ENCODE measurements around the gene GREB1L.
A peak's percentile ranks its signal among the peaks of the same experiment; 100 is the strongest.

GREB1L gene

GRCh38 chr18:21241301-21242048, 557 bp upstream of the GREB1L start:
- H3K4me3 ChIP-seq (ENCODE audit: low read length), result peak overlapping the region; percentile 44
- no peak for DNase-seq (ENCODE audit: low read depth)
- TF ChIP-seq CTCF (conservative IDR thresholded peaks at IDR 0.05; ENCODE audit: low read depth, low read length), result no peak

DNA sequence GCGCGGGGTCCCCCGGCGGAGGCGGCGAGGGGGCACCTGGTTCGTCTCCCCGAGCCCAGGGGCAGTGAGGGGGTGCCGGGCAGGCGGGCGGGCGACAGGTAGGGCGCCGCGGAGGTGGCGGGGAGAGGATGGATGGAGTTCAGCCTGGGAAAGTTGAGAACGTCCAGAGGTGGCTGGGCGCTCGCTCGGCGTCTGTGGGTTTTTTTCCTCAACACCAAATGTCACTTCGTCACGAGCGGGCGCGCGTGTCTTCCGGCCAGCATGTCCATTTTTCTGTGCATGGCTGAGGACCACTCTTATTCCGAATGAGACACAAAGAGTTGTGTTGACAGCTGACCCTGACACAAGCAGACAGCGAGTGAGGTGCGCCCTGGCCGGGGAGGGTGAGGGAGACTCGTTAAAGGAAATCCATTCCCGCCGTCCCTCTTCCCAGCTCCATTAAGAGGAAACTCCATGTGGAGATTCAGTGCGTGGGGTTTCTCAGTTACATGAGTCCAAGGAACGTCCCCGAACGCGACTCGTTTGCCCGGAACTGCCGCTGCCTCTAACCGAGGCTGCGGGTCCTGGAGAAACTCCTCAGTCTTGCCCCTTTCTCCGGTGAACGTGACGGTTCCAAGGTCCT, 859 bp downstream of the GREB1L start:
- no peak for DNase-seq (ENCODE audit: low read depth)
- TF ChIP-seq CTCF (conservative IDR thresholded peaks at IDR 0.05; ENCODE audit: low read depth, low read length), result no peak
- peak overlapping the region; percentile 51 for H3K4me3 ChIP-seq (ENCODE audit: low read length)

- no peak for DNase-seq (ENCODE audit: low read depth)
- H3K4me3 ChIP-seq (ENCODE audit: low read length), result no peak overlapping the region
- no peak for TF ChIP-seq CTCF (conservative IDR thresholded peaks at IDR 0.05; ENCODE audit: low read depth, low read length)
These were observed 12.5 kb downstream of the GREB1L start for GRCh38 chr18:21254576-21254975.

- no peak for DNase-seq (ENCODE audit: low read depth)
- no peak for TF ChIP-seq CTCF (conservative IDR thresholded peaks at IDR 0.05; ENCODE audit: low read depth, low read length)
- no peak overlapping the region for H3K4me3 ChIP-seq (ENCODE audit: low read length)
These were observed 13.2 kb downstream of the GREB1L start for GRCh38 chr18:21255211-21255610.

- DNase-seq (ENCODE audit: low read depth), result peak; percentile 39
- no peak for TF ChIP-seq CTCF (conservative IDR thresholded peaks at IDR 0.05; ENCODE audit: low read depth, low read length)
- no peak overlapping the region for H3K4me3 ChIP-seq (ENCODE audit: low read length)
These were observed 15.4 kb downstream of the GREB1L start for GRCh38 chr18:21257386-21257785.

- no peak overlapping the region for H3K4me3 ChIP-seq (ENCODE audit: low read length)
- no peak for TF ChIP-seq CTCF (conservative IDR thresholded peaks at IDR 0.05; ENCODE audit: low read depth, low read length)
- DNase-seq (ENCODE audit: low read depth), result no peak
These were observed 18.6 kb downstream of the GREB1L start for GRCh38 chr18:21260621-21261020.

GRCh38 chr18:21261352-21261751, 19.3 kb downstream of the GREB1L start:
- no peak overlapping the region for H3K4me3 ChIP-seq (ENCODE audit: low read length)
- DNase-seq (ENCODE audit: low read depth), result no peak
- no peak for TF ChIP-seq CTCF (conservative IDR thresholded peaks at IDR 0.05; ENCODE audit: low read depth, low read length)

All from retinal pigment epithelial cell (primary cell).